A549 (cell line): ENCODE data around the gene TEX12.

Experiments
- BCL3 ChIP-seq: fragments of >200 bp; sonication (Bioruptor Twin); formaldehyde crosslinking; IDR thresholded peaks from 3 replicates; pipeline ENCODE4 v1.6.1; 2016
- CHD2 ChIP-seq: fragments of 150-350 bp; IDR thresholded peaks from 2 replicates; pipeline ENCODE4 v1.6.1; 2014; ENCODE audit warnings: low read length; ENCODE audit not compliant: partially characterized antibody
- CTCF ChIP-seq: fragments of >200 bp; sonication (Bioruptor Twin); formaldehyde crosslinking; IDR thresholded peaks from 3 replicates; pipeline ENCODE4 v1.5.1; 2016
- MAX ChIP-seq: IDR thresholded peaks from 2 replicates; pipeline ENCODE4 v1.6.1; 2012
- MYC ChIP-seq: IDR thresholded peaks from 2 replicates; pipeline ENCODE4 v1.6.1; 2012; ENCODE audit warnings: mild to moderate bottlenecking, inconsistent platforms, low read length, improper control_type of control experiment, borderline replicate concordance
- NFE2L2 ChIP-seq: fragments of 150-350 bp; conservative IDR thresholded peaks from 2 replicates; pipeline ENCODE4 v1.6.1; 2014; ENCODE audit warnings: low read length
- NPAS2 ChIP-seq: fragments of 250-450 bp; sonication (Bioruptor Pico); IDR thresholded peaks from 2 replicates; pipeline ENCODE4 v1.8.0; 2022; ENCODE audit warnings: mild to moderate bottlenecking, moderate library complexity, borderline replicate concordance
- POLR2A ChIP-seq: IDR thresholded peaks from 2 replicates; pipeline ENCODE4 v1.6.1; 2012; ENCODE audit warnings: mild to moderate bottlenecking, low read length
- RFX5 ChIP-seq: fragments of 450-650 bp; IDR thresholded peaks from 2 replicates; pipeline ENCODE4 v1.7.1; 2014; ENCODE audit warnings: antibody characterized with exemption, mild to moderate bottlenecking, moderate library complexity
- SREBF2 ChIP-seq: fragments of 450-650 bp; IDR thresholded peaks from 2 replicates; pipeline ENCODE4 v1.6.1; 2014; ENCODE audit warnings: mild to moderate bottlenecking, moderate library complexity

GRCh38 chr11:112123129-112123528 is 44.0 kb upstream of the TEX12 start:
- TF ChIP-seq POLR2A, result no peak
- no peak for TF ChIP-seq CTCF
- TF ChIP-seq RFX5, result no peak
- TF ChIP-seq MAX, result no peak
- TF ChIP-seq NPAS2 (CRISPR knock-in tag), result no peak
- no peak for TF ChIP-seq CHD2
- no peak for TF ChIP-seq BCL3
- TF ChIP-seq MYC, result no peak
- no peak for TF ChIP-seq SREBF2
- no peak for TF ChIP-seq NFE2L2
